Right renal pelvis (tissue), 4 donors: Measurements from ENCODE around the gene RBM20. TPM values are rescaled to one million over a fixed set of nuclear protein-coding genes. Genes with fewer than 3 reads are reported as not detected.
"Not testable (repeated sequence)": the region's sequence is repeated elsewhere in the genome, so short reads cannot be mapped to it uniquely, and the experiment has no call there.

Source experiments
- DNase-seq, 4 donors: peaks; one replicate each; pipeline ENCODE4 v3.0.0-alpha.2; 2013; ENCODE audit warnings: low read depth in 4 of 4, low spot score in 3 of 4, missing footprints in 1 of 4
- polyA plus RNA-seq, 4 donors: library from polyadenylated mRNA; unstranded; fragments of 120-200 nt; gene quantifications; one replicate each; pipeline ENCODE4 v1.2.1, GENCODE V29; 2013; ENCODE audit not compliant: insufficient read length in 4 of 4

The RBM20 gene
- polyA plus RNA-seq, 4 donors, result 2.9 to 6.3 (median 4.9) TPM

- not testable (repeated sequence) for DNase-seq
Measured at GRCh38 chr10:110623316-110623715, 20.8 kb upstream of the RBM20 start.

- DNase-seq, result no peak
Measured at GRCh38 chr10:110625356-110625894, 18.7 kb upstream of the RBM20 start.

GRCh38 chr10:110625951-110626855 is 17.9 kb upstream of the RBM20 start:
- DNase-seq, result no peak

- no peak for DNase-seq
Measured at GRCh38 chr10:110628161-110628560, 16.0 kb upstream of the RBM20 start.

GRCh38 chr10:110629680-110630191 is 14.4 kb upstream of the RBM20 start:
- no peak for DNase-seq

GRCh38 chr10:110631934-110632333 is 12.2 kb upstream of the RBM20 start:
- DNase-seq, result no peak

GRCh38 chr10:110632591-110633215 is 11.4 kb upstream of the RBM20 start:
- no peak for DNase-seq

GRCh38 chr10:110634527-110635209 is 9.5 kb upstream of the RBM20 start:
- no peak for DNase-seq

GRCh38 chr10:110636572-110636931 is 7.6 kb upstream of the RBM20 start:
- DNase-seq, result no peak

- no peak for DNase-seq
Measured at GRCh38 chr10:110636932-110637557, 7.1 kb upstream of the RBM20 start.

- DNase-seq, result no peak
Measured at GRCh38 chr10:110637558-110638053, 6.5 kb upstream of the RBM20 start.

GRCh38 chr10:110638319-110638718 is 5.8 kb upstream of the RBM20 start:
- DNase-seq, result no peak

GRCh38 chr10:110639046-110639445 is 5.1 kb upstream of the RBM20 start:
- DNase-seq, result not testable (repeated sequence)

GRCh38 chr10:110639858-110640257 is 4.3 kb upstream of the RBM20 start:
- DNase-seq, result not testable (repeated sequence)

- DNase-seq, result no peak
Measured at GRCh38 chr10:110641256-110641655, 2.9 kb upstream of the RBM20 start.

- DNase-seq, result no peak
Measured at GRCh38 chr10:110642204-110643034, 1.7 kb upstream of the RBM20 start.

- DNase-seq, result no peak
Measured at GRCh38 chr10:110643035-110643652, 992 bp upstream of the RBM20 start.

- no peak for DNase-seq
Measured at GRCh38 chr10:110644598-110645462, 694 bp downstream of the RBM20 start.
